Fibroblast of lung (primary cell): ENCODE measurements around the gene PAPPA. TPM values are rescaled to one million over a fixed set of nuclear protein-coding genes. Genes with fewer than 3 reads are reported as not detected.

Experiments
- DNase-seq, 2 donors: peaks; one replicate each; pipeline versions ENCODE4 v3.0.0 to v3.0.0-alpha.2; 2010; ENCODE audit warnings: low read depth in 2 of 2
- H2AFZ ChIP-seq: 2 replicates; pipeline ENCODE4 v1.5.1; 2012; ENCODE audit warnings: low read length, control low read depth, inconsistent platforms
- H3K27ac ChIP-seq: 2 replicates; pipeline ENCODE4 v1.5.1; 2011; ENCODE audit warnings: low read length, control low read depth; ENCODE audit not compliant: insufficient read depth
- H3K27me3 ChIP-seq: 2 replicates; pipeline ENCODE4 v1.5.1; 2011; ENCODE audit warnings: mild to moderate bottlenecking, low read length; ENCODE audit not compliant: control insufficient read depth, insufficient read depth
- H3K36me3 ChIP-seq: 2 replicates; pipeline ENCODE4 v1.5.1; 2011; ENCODE audit warnings: low read length; ENCODE audit not compliant: control insufficient read depth, insufficient read depth
- H3K4me1 ChIP-seq: 2 replicates; pipeline ENCODE4 v1.5.1; 2011; ENCODE audit warnings: low read length; ENCODE audit not compliant: control insufficient read depth, insufficient read depth; ENCODE audit errors: extremely low read depth
- H3K4me2 ChIP-seq: 2 replicates; pipeline ENCODE4 v1.5.1; 2011; ENCODE audit warnings: low read length, control low read depth; ENCODE audit not compliant: insufficient read depth; ENCODE audit errors: extremely low read depth
- H3K4me3 ChIP-seq, 4 experiments: fragments of 200-600 bp in 1 of 4; sonication (generic) in 1 of 4; replicated peaks in 1 of 4; 2 replicates each; pipeline ENCODE4 v1.5.1; 2011 to 2016; ENCODE audit warnings: low read length in 4 of 4, low read depth in 3 of 4, mild to moderate bottlenecking in 3 of 4, control low read depth in 2 of 4, inconsistent platforms in 1 of 4, mixed read lengths in 1 of 4; ENCODE audit not compliant: insufficient read depth in 1 of 4; ENCODE audit errors: control extremely low read depth in 1 of 4
- H3K79me2 ChIP-seq: 2 replicates; pipeline ENCODE4 v1.5.1; 2012; ENCODE audit warnings: mild to moderate bottlenecking, low read length, inconsistent platforms; ENCODE audit not compliant: control insufficient read depth, insufficient read depth
- H3K9ac ChIP-seq: 2 replicates; pipeline ENCODE4 v1.5.1; 2011; ENCODE audit warnings: mild to moderate bottlenecking, low read length, control low read depth; ENCODE audit not compliant: insufficient read depth
- H3K9me3 ChIP-seq: 2 replicates; pipeline ENCODE4 v1.5.1; 2012; ENCODE audit warnings: low read depth, low read length; ENCODE audit not compliant: control insufficient read depth, insufficient read depth
- H4K20me1 ChIP-seq: 2 replicates; pipeline ENCODE4 v1.5.1; 2011; ENCODE audit warnings: low read length; ENCODE audit not compliant: control insufficient read depth, insufficient read depth; ENCODE audit errors: extremely low read depth
- CTCF ChIP-seq, 2 donors: IDR thresholded peaks in 1 of 2; conservative IDR thresholded peaks in 1 of 2; 1 replicate in 1 of 2; 2 replicates in 1 of 2; pipeline ENCODE4 v1.5.1; 2011 to 2012; ENCODE audit warnings: low read length in 2 of 2, control low read depth in 1 of 2, inconsistent platforms in 1 of 2, low read depth in 1 of 2, mild to moderate bottlenecking in 1 of 2
- EZH2 ChIP-seq: IDR thresholded peaks from 2 replicates; pipeline ENCODE4 v1.5.1; 2012; ENCODE audit warnings: low read length, control low read depth, mild to moderate bottlenecking; ENCODE audit errors: missing control alignments
- polyA plus RNA-seq, 2 donors: library from polyadenylated mRNA; depleted of rRNA in 1 of 2; stranded (reverse) in 1 of 2; unstranded in 1 of 2; fragments of >200 nt; gene quantifications; 2 replicates each; pipeline ENCODE4 v1.2.1, GENCODE V29; 2011 to 2012; ENCODE audit warnings: missing spikeins in 1 of 2
- total RNA-seq: library from RNA; depleted of rRNA; stranded (reverse); fragments of >200 nt; gene quantifications from 2 replicates; pipeline ENCODE4 v1.2.1, GENCODE V29; 2014

The PAPPA gene
- total and polyA plus RNA-seq, 2 donors (not counting 1 experiment from before 2014, with no cell fraction given) = 8.8 to 45.7 TPM

- H3K4me2 ChIP-seq = no peak overlapping the region
- DNase-seq = no peak
- no peaks in the 10 kb centered on the region for H3K79me2 ChIP-seq
- H3K4me1 ChIP-seq = no peaks in the 10 kb centered on the region
- H3K27me3 ChIP-seq = no peaks in the 10 kb centered on the region
- no peak overlapping the region for H3K27ac ChIP-seq
- no peak overlapping the region for H2AFZ ChIP-seq
- H4K20me1 ChIP-seq = no peaks in the 10 kb centered on the region
- H3K36me3 ChIP-seq = no peaks in the 10 kb centered on the region
- TF ChIP-seq CTCF (conservative IDR thresholded peaks at IDR 0.05 in 1 of 2, IDR thresholded peaks at IDR 0.05 in 1 of 2; ENCODE audit: low read depth in 1 of 2, low read length in 2 of 2) (no peak), EZH2 (no peak)
- no peak overlapping the region for H3K4me3 ChIP-seq
- H3K9ac ChIP-seq = no peak overlapping the region
- H3K9me3 ChIP-seq = no peaks in the 10 kb centered on the region
These were observed 122.6 kb downstream of the PAPPA start for GRCh38 chr9:116276196-116276493.

- Histone ChIP-seq H3K27ac (no peak overlapping the region), H3K4me1 (no peaks in the 10 kb centered on the region), H2AFZ (no peak overlapping the region), H3K4me3 (no peak overlapping the region), H3K36me3 (no peaks in the 10 kb centered on the region), H4K20me1 (no peaks in the 10 kb centered on the region), H3K27me3 (no peaks in the 10 kb centered on the region), H3K4me2 (no peak overlapping the region), H3K79me2 (no peaks in the 10 kb centered on the region), H3K9ac (no peak overlapping the region), H3K9me3 (no peaks in the 10 kb centered on the region)
- peak in 1 of 2 donors; percentile 35 for DNase-seq
- TF ChIP-seq CTCF (conservative IDR thresholded peaks at IDR 0.05 in 1 of 2, IDR thresholded peaks at IDR 0.05 in 1 of 2; ENCODE audit: low read depth in 1 of 2, low read length in 2 of 2) = no peak
- no peak for TF ChIP-seq EZH2
These were observed 123.1 kb downstream of the PAPPA start for GRCh38 chr9:116276651-116277121.

- no peaks in the 10 kb centered on the region for H3K4me1 ChIP-seq
- H3K9ac ChIP-seq = no peak overlapping the region
- no peaks in the 10 kb centered on the region for H3K27me3 ChIP-seq
- no peaks in the 10 kb centered on the region for H3K36me3 ChIP-seq
- no peaks in the 10 kb centered on the region for H3K9me3 ChIP-seq
- no peak overlapping the region for H3K27ac ChIP-seq
- H3K4me2 ChIP-seq = no peak overlapping the region
- DNase-seq = peak in 1 of 2 donors; percentile 18
- H2AFZ ChIP-seq = no peak overlapping the region
- H3K4me3 ChIP-seq = no peak overlapping the region
- H4K20me1 ChIP-seq = no peaks in the 10 kb centered on the region
- no peaks in the 10 kb centered on the region for H3K79me2 ChIP-seq
- TF ChIP-seq EZH2 (no peak), CTCF (conservative IDR thresholded peaks at IDR 0.05 in 1 of 2, IDR thresholded peaks at IDR 0.05 in 1 of 2; ENCODE audit: low read depth in 1 of 2, low read length in 2 of 2) (no peak)
These were observed 124.7 kb downstream of the PAPPA start for GRCh38 chr9:116278326-116278725.
